GM19025 (cell line): ENCODE results near the gene AVEN.
"Not testable (repeated sequence)": the region's sequence is repeated elsewhere in the genome, so short reads cannot be mapped to it uniquely, and the experiment has no call there.

Experiments
- ATAC-seq: cut with Tn5 transposase; IDR thresholded peaks from one replicate; pipeline ENCODE4 v1.9.1; 2021; ENCODE audit warnings: mild to moderate bottlenecking, low read depth, moderate library complexity; ENCODE audit not compliant: unreplicated experiment

Gene AVEN

DNA sequence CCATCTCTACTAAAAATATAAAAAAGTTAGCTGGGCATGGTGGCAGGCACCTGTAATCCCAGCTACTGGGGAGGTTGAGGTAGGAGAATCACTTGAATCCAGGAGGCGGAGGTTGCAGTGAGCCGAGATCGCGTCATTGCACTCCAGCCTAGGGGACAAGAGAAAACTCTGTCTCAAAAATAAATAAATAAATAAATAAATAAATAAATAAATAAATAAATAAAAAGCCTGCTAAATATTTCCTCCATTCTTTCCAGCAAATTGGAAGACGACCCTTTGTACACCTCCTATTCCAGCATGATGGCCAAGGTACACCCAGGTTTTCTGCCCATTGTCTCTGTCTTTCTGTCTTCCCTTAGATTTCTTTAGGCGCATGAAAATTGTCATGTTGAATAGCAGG, 219.5 kb downstream of the AVEN start:
- ATAC-seq: not testable (repeated sequence)
